ENCODE measurements around the gene PCSK1.

Gene PCSK1

GRCh38 chr5:96433066-96433447, at the start of gene PCSK1:
TSS of gene PCSK1 (minus strand) at chr5:96433248. CDS start at chr5:96433042, 206 bp downstream.
- no peak for DNase-seq (ENCODE audit: low read depth in 2 of 3, low spot score in 1 of 3)

GRCh38 chr5:96481867-96482266, 48.8 kb upstream of the PCSK1 start:
- DNase-seq (ENCODE audit: low read depth in 2 of 3, low spot score in 1 of 3), result no peak

DNA sequence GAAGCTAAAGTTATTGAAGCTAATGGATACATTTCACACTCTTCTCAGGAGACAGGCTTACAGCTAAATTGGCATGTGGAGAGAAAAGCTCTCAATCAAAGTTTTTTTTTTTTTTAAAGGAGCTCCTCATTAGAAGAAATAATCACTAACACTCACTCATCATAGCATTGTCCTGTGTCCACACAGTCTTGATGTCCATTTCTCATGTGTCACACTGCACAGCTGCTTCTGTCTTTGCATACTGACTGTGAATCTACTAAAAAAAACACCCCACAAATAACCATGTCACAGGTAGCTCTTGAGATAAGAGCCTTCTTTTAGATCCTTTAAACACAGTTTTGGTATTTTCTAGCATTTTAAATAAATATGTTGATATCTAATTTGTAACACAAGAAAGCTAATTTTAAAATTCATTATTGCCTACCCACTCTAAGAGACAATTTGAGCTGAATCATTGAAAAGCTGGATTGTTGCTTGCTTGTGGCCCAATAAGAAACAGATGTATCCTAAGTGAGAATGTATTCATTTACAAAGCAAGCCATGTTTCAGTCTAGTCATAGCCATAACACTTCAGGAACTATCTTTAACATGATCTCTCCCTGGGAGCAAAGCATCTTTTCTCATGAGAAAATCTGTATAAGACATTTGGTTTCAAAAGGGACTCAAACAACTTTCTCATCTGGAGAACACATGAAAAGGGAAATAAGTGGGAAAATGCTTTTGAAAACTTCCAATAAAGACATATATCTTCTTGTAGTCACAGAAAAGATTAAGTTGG, 48.1 kb upstream of the PCSK1 start:
- DNase-seq (ENCODE audit: low read depth in 2 of 3, low spot score in 1 of 3), result no peak

DNA sequence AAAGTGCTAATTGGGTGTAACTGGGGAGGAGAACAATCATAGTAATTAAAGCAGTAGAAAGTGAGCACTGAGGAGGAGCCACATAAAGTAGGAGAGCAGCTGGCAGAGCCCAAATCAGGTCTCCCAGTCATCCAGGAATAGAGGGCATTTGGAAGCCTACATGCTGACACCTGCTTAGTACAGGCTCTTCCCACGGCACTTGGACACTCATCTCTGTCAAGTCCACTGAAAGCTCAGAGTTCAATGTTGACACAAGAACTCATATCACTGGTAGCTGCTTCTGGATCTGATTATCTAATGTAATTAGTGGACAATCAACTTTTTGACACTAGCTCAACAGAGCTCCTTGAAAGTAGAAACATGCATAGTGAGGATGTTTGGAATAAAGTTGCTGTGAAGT, 45.9 kb upstream of the PCSK1 start:
- no peak for DNase-seq (ENCODE audit: low read depth in 2 of 3, low spot score in 1 of 3)

DNA sequence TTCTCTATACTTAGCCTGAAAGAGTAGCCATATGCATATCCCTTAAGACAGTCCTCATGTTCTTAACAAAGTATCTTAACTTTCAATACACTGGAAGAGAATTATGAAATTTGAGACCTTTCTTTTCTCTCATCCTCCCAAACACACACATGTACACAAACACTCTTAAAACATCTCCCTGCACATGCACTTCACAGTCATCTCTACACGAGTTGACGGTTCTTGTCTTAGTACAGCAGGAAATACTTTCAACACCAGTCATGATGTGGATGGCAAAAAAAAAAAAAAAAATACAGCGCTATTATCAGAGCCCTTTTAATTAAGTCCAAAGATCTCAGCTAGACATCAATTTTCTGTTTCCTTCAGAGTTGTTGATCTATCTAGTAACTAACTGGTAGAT, 43.6 kb upstream of the PCSK1 start:
- no peak for DNase-seq (ENCODE audit: low read depth in 2 of 3, low spot score in 1 of 3)

GRCh38 chr5:96474073-96474472, 41.0 kb upstream of the PCSK1 start:
- DNase-seq (ENCODE audit: low read depth in 2 of 3, low spot score in 1 of 3), result no peak

- no peak for DNase-seq (ENCODE audit: low read depth in 2 of 3, low spot score in 1 of 3)
Observed at GRCh38 chr5:96473155-96473554, 40.1 kb upstream of the PCSK1 start.

DNA sequence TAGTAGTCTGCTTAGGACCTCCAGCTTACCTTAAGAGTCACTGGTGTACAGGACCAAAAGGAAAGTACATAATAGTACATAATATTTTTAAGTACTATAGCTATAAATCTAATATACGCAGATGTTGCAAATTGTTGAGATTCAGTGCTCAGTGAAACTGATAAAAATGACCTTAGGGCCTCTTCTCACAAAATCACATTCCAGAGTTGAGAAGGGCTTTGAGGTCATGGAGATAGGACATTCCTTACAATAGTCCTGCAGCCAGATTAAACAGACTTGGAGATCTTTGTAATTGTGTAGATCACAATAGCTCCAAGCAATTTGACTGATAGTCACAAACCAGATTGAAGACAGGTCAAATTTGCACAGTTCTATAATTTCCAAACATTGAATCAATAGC, 37.7 kb upstream of the PCSK1 start:
- no peak for DNase-seq (ENCODE audit: low read depth in 2 of 3, low spot score in 1 of 3)

- no peak for DNase-seq (ENCODE audit: low read depth in 2 of 3, low spot score in 1 of 3)
Observed at GRCh38 chr5:96468956-96469355, 35.9 kb upstream of the PCSK1 start.

DNA sequence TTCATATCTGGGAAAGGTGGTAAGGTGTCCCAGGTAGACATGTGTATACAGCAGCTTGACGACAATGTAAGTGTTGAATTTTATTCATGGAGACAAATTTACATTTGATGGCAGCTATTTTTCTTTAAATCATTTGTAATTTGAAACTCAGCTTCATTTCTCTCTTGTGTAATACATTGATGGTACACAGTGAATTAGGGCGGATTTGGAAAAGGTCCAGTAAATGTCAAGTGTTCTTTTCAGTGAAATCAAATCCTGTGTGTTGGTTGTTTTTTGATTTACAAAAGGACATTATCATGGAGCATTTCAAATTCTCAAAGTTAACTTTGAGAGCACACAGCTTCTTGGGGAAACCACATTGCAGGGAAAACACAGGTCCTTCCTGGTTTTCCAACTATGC, 30.0 kb upstream of the PCSK1 start:
- no peak for DNase-seq (ENCODE audit: low read depth in 2 of 3, low spot score in 1 of 3)

DNA sequence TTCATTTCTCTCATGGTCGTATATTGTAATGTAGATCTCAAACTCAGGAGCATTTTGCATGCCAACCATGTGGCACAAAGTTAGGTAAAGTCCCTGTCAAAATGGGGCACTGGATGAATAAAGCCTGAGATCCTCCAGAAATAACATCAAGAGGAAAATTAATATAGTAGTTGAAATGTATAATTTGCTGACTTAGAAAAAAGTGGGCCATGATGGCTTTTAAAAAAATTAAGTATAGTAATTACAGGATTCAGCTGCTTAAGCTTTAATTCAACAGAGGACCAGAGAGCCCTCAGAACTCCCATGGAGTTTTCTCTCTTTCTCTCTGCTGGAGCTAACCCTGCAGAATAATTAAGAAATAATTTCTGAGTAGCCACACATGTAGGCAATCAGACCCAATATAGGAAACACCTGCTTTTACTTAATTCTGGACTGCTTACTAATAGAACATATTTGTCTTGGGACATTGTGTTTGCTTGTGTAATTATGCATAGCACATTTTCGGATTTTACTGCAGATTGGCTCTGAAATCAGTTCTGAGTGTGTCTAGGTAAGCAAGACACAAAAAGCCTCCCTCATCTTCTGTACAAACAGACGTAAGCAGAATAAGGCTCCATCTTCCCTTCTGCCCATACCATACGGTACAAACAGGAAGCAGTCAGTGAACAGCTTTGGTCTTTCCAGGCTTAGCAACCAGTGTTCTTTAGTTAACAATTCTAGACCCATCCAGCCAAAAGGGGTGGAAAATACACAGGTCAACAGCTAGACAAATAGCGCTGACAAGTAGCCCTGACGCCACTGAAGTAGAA, 26.5 kb upstream of the PCSK1 start:
- no peak for DNase-seq (ENCODE audit: low read depth in 2 of 3, low spot score in 1 of 3)

GRCh38 chr5:96458176-96458575, 25.1 kb upstream of the PCSK1 start:
- DNase-seq (ENCODE audit: low read depth in 2 of 3, low spot score in 1 of 3), result no peak

DNA sequence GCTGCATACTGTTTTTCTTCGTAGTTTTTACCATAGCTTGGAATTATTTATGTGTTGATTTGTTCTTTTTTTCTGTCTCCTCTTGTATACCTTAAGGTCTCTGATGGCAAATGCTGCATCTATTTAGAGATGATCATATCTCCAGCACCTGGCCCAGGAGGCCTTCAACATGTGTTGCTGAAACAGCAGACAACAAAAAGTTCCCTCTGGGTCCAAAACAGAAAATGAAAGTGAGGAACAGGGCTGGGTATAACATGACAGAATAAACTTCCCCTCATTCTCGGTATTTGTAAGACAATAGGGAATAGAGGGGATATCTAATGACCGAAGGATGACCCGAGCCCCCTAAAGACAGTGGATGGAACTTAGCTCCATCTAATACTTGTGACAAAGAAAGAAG, 22.7 kb upstream of the PCSK1 start:
- DNase-seq (ENCODE audit: low read depth in 2 of 3, low spot score in 1 of 3), result no peak

- no peak for DNase-seq (ENCODE audit: low read depth in 2 of 3, low spot score in 1 of 3)
Observed at GRCh38 chr5:96453394-96453793, 20.3 kb upstream of the PCSK1 start.

DNA sequence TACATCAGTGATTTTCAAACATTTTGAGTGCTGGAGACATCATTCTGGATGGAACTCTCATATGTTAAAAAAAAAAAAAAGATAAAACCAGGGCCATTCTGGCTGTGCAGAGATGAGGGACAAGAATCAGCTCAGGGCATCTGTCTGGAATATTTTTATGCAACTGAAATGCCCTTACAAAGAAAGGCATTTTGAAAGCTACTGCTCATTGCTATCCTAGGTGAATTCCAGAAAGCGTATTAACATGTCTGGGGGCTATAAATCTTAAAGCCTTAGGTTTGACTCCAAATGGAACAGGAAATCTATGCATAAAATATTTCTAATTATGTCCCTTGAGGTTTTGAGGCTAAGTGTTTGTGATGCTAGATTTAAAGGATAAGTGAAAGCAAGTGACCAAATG, 14.9 kb upstream of the PCSK1 start:
- DNase-seq (ENCODE audit: low read depth in 2 of 3, low spot score in 1 of 3), result no peak

- no peak for DNase-seq (ENCODE audit: low read depth in 2 of 3, low spot score in 1 of 3)
Observed at GRCh38 chr5:96440185-96440538, 7.1 kb upstream of the PCSK1 start.

DNA sequence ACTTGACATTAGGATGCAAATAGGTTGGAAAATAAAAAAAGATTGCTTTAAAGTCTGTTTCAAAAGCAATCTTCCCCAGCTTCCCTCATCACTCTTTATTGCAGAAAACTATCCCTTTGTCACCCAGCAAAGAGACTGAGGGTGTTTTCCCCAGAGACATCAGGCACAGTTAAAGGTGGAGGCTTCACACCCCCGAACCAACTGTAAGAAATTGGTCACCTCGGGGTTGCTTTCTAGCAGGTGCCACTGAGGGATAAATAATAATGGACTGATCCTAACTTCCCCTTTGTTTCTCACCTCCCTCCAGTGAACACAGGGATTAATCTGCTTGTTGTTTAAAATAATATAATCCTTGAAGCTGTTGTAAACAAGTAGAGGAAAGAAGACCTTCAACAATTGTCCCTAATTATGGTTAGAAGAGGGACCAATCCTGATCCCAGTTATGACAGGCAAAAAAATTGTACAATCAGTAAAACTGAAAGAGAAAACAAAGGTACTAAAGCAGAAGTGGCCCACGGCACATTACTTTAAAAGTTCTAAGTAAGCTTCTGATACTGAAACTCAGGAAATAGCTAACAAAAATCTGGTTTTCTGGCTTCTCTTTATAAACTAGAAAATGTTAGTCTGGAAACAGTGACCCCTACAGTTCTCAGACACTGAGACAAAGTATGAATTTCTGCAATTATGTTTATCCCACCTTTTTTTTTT, 6.6 kb upstream of the PCSK1 start:
- no peak for DNase-seq (ENCODE audit: low read depth in 2 of 3, low spot score in 1 of 3)

- peak; percentile 21 to 39 (median 38) for DNase-seq (ENCODE audit: low read depth in 2 of 3, low spot score in 1 of 3)
Observed at GRCh38 chr5:96434201-96434645, 1.2 kb upstream of the PCSK1 start.

- DNase-seq (ENCODE audit: low read depth in 2 of 3, low spot score in 1 of 3), result no peak
Observed at GRCh38 chr5:96432216-96433065, 607 bp downstream of the PCSK1 start.

GRCh38 chr5:96431376-96432187, 1.5 kb downstream of the PCSK1 start:
- no peak for DNase-seq (ENCODE audit: low read depth in 2 of 3, low spot score in 1 of 3)
